Stimulated activated CD4-positive, alpha-beta T cell treated with anti-CD3 and anti-CD28 coated beads, Interleukin-1b, Interleukin-23, amount 100 ng/mL, for 48 hours (primary cell): ENCODE data around the gene EEPD1.

Experiments used
- DNase-seq: peaks from one replicate; pipeline ENCODE4 v3.0.0-alpha.2; 2020

EEPD1 gene

GRCh38 chr7:36192053-36192824 lies 39.2 kb downstream of the EEPD1 start:
- no peak for DNase-seq

- DNase-seq, result no peak
These were observed 39.8 kb downstream of the EEPD1 start for GRCh38 chr7:36192877-36193276.

GRCh38 chr7:36198854-36199266 lies 45.8 kb downstream of the EEPD1 start:
- DNase-seq, result no peak

GRCh38 chr7:36199329-36199728 lies 46.3 kb downstream of the EEPD1 start:
- no peak for DNase-seq

GRCh38 chr7:36201122-36201723 lies 48.2 kb downstream of the EEPD1 start:
- DNase-seq, result no peak

- no peak for DNase-seq
These were observed 49.3 kb downstream of the EEPD1 start for GRCh38 chr7:36202398-36202797.

- DNase-seq, result no peak
These were observed 50.2 kb downstream of the EEPD1 start for GRCh38 chr7:36203071-36203790.

GRCh38 chr7:36204044-36204663 lies 51.1 kb downstream of the EEPD1 start:
- no peak for DNase-seq

GRCh38 chr7:36204929-36205635 lies 52.0 kb downstream of the EEPD1 start:
- no peak for DNase-seq

GRCh38 chr7:36205803-36206202 lies 52.7 kb downstream of the EEPD1 start:
- no peak for DNase-seq

GRCh38 chr7:36207451-36208291 lies 54.6 kb downstream of the EEPD1 start:
- DNase-seq, result no peak

GRCh38 chr7:36208426-36208825 lies 55.4 kb downstream of the EEPD1 start:
- DNase-seq, result no peak

GRCh38 chr7:36208997-36209813 lies 56.2 kb downstream of the EEPD1 start:
- no peak for DNase-seq

GRCh38 chr7:36209814-36210183 lies 56.7 kb downstream of the EEPD1 start:
- no peak for DNase-seq

GRCh38 chr7:36210291-36210922 lies 57.4 kb downstream of the EEPD1 start:
- DNase-seq, result no peak

- DNase-seq, result no peak
These were observed 61.8 kb downstream of the EEPD1 start for GRCh38 chr7:36214608-36215456.

GRCh38 chr7:36215457-36215765 lies 62.4 kb downstream of the EEPD1 start:
- no peak for DNase-seq

GRCh38 chr7:36216063-36216684 lies 63.1 kb downstream of the EEPD1 start:
- DNase-seq, result no peak
